Measurements from ENCODE around the gene UBE2O. TPM values are rescaled to one million over a fixed set of nuclear protein-coding genes. Genes with fewer than 3 reads are reported as not detected.

UBE2O gene
- total RNA-seq, 3 donors from 2014 or later, result 16.2 to 25.0 (median 19.0) TPM

DNA sequence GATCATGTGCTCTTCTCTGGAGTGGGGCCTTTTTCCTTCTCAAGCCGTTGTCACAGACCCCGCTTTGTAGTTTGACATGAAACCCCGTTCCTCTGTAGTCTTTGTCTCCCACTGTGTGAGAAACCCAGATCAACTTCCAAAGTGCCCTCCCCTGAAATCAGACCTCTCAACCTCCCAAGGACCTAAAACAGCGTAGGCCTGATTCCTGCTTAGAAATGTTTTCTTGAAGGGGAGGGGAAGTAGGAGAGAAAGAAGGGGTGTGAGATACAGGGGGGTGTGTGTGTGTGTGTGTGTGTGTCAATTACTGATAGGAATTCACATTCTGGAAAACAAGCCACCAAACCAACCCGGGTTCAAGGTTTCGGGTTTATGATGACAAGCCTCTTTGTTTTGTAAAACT is 1.4 kb downstream of the UBE2O start:
- ATAC-seq, result no peak
- Histone ChIP-seq H3K4me1 (ENCODE audit: low read depth) (peaks cover 12% of the 10 kb centered on the region), H3K4me3 (no peak overlapping the region), H3K36me3 (ENCODE audit: low read depth) (no peaks in the 10 kb centered on the region), H3K9me3 (no peaks in the 10 kb centered on the region)
- TF ChIP-seq, protein P1, sequence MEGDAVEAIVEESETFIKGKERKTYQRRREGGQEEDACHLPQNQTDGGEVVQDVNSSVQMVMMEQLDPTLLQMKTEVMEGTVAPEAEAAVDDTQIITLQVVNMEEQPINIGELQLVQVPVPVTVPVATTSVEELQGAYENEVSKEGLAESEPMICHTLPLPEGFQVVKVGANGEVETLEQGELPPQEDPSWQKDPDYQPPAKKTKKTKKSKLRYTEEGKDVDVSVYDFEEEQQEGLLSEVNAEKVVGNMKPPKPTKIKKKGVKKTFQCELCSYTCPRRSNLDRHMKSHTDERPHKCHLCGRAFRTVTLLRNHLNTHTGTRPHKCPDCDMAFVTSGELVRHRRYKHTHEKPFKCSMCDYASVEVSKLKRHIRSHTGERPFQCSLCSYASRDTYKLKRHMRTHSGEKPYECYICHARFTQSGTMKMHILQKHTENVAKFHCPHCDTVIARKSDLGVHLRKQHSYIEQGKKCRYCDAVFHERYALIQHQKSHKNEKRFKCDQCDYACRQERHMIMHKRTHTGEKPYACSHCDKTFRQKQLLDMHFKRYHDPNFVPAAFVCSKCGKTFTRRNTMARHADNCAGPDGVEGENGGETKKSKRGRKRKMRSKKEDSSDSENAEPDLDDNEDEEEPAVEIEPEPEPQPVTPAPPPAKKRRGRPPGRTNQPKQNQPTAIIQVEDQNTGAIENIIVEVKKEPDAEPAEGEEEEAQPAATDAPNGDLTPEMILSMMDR (IDR thresholded peaks at IDR 0.05), result no peak
- DNase-seq, result no peak
- intact Hi-C loops (cut with DNase I, micrococcal nuclease), result no loop called here

DNA sequence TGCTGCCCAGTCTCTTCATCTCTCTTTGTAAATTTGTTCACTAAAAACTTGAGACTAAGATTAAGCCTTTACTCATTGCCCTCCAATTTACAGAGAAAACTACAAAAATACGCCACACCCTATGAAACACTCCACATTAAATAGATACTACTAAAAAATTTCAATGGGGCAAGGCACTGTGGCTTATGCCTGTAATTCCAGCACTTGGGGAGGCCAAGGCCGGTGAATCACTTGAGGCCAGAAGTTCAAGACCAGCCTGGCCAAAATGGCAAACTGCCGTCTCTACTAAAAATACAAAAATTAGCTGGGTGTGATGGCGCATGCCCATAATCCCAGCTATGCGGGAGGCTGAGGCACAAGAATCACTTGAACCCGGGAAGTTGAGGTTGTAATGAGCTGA is 3.8 kb downstream of the UBE2O start:
- no peak for DNase-seq
- H3K4me1 ChIP-seq (ENCODE audit: low read depth), result peaks cover 12% of the 10 kb centered on the region
- no peak overlapping the region for H3K4me3 ChIP-seq
- no peak for ATAC-seq
- no peaks in the 10 kb centered on the region for H3K36me3 ChIP-seq (ENCODE audit: low read depth)
- intact Hi-C loops (cut with DNase I, micrococcal nuclease), result no loop called here
- TF ChIP-seq, protein P1 (IDR thresholded peaks at IDR 0.05), result no peak
- H3K9me3 ChIP-seq, result no peaks in the 10 kb centered on the region

DNA sequence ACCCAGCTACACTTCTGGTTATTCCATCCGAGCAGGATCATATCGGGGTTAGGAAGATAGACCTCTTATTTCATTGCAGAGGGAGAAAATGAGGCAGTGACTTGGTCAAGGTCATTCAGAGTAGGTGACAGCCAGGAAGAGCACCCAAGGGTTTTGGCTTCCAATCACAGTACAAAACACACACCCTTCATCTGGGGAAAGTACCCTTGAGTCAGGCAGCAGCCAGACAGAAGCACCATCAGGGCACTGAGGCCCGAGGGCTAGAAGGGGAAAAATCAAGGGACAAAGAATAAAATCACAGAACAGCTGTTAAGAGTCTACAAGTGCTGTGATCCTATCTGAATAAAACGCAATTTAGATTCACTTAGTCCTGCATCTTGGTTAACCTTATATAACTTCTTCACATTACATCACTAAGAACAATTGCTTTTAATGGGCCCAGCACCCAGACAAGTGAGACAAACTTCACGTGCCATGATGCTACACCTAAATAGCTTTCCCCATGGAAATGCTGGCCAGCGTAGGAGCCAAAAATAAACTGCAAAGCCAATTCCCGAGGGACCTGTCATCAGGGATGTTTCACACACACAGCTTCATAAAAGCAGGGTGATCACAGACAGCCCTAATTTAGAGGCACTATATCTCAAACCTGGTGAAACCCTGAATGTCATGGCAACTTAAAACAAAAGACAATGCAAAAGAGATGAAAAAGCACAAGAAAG is 4.9 kb downstream of the UBE2O start:
- Histone ChIP-seq H3K4me1 (ENCODE audit: low read depth) (peaks cover 12% of the 10 kb centered on the region), H3K9me3 (no peaks in the 10 kb centered on the region), H3K4me3 (no peak overlapping the region), H3K36me3 (ENCODE audit: low read depth) (no peaks in the 10 kb centered on the region)
- DNase-seq (no peak), ATAC-seq (no peak)
- TF ChIP-seq, protein P1 (IDR thresholded peaks at IDR 0.05), result no peak
- intact Hi-C loops (cut with DNase I, micrococcal nuclease), result no loop called here

DNA sequence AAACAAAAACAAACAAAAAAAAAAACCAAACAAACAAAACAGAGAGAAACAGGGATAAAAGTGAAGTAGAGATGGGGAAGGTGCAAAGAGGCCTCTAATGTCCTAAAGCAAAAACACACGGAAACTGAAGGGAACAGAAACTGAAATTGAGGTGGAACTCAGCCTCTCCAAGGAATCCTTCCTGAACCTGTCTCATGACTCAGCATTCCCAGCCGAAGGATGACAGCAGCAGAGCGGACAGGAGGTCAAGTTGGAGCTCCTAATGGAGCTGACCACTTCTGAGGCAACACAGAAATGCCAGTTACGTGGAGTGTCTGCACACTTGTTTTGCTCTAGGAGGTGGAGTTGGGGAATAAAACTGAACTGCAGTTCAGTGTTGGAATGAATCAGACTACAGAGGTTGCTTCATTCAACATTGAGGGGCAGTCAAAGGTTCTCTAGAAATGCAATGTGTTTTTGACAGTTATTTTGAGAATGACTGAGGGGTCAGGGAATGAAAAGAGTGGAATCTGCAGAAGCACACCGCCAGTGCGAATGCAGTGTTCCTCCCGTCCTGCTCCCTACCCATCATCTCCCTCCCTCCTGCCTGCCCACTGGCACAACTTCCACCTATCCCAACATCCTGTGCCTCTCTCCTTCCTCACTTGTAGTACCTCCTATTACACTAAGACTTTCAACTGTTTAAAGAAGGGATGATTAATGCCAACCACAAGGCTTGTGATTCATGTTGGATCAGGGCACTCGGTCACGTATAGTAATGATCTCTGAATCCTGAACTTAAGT is 6.3 kb downstream of the UBE2O start:
- intact Hi-C loops (cut with DNase I, micrococcal nuclease), result no loop called here
- TF ChIP-seq, protein P1 (IDR thresholded peaks at IDR 0.05), result no peak
- DNase-seq, result no peak
- H3K9me3 ChIP-seq, result no peaks in the 10 kb centered on the region
- H3K4me1 ChIP-seq (ENCODE audit: low read depth), result peaks cover 6% of the 10 kb centered on the region
- no peaks in the 10 kb centered on the region for H3K36me3 ChIP-seq (ENCODE audit: low read depth)
- ATAC-seq, result peak; percentile 78
- no peak overlapping the region for H3K4me3 ChIP-seq

DNA sequence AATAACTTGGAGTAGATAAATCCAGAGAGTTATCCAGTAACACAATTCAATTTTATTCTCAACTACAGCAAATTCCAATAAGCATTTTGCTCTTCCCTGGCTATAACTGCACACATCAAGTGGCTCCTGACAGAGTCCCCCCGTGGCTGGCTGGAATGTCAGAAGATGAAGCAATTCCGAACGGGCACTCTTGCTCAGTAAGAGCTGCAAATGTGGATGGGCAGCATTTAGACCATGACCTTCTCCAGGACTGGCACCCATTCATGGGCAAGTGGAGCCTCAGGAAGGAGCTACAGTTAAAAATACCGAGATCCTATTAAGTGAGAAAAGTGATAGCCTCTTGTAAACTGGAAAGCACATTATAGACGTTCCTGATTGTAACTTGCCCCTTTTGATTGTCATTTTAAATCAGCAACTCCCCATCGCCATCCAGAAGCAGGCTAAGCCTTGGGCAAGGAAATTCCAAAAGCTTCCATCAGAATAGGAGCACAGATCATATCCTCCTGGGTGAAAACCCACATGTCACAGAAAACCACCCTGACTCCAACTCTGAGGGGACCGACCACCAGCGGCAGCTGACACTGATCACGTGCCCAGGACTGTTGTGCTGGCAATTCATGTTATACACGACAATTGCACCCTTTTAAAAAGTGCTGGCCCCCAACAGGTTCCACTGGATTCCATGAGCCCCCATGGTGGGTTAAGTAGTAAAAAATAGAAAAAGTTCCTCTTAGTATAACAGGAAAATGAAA is 7.1 kb downstream of the UBE2O start:
- DNase-seq, result no peak
- intact Hi-C loops (cut with DNase I, micrococcal nuclease), result no loop called here
- no peaks in the 10 kb centered on the region for H3K36me3 ChIP-seq (ENCODE audit: low read depth)
- H3K9me3 ChIP-seq, result no peaks in the 10 kb centered on the region
- no peaks in the 10 kb centered on the region for H3K4me1 ChIP-seq (ENCODE audit: low read depth)
- H3K4me3 ChIP-seq, result no peak overlapping the region
- ATAC-seq, result no peak
- TF ChIP-seq, protein P1 (IDR thresholded peaks at IDR 0.05), result no peak
